ENCODE measurements around the gene CNTN1. TPM values are rescaled to one million over a fixed set of nuclear protein-coding genes. Genes with fewer than 3 reads are reported as not detected.

Gene CNTN1
- total RNA-seq, 5 donors from 2014 or later (not counting 1 experiment from before 2014, with no cell fraction given), result not detected

DNA sequence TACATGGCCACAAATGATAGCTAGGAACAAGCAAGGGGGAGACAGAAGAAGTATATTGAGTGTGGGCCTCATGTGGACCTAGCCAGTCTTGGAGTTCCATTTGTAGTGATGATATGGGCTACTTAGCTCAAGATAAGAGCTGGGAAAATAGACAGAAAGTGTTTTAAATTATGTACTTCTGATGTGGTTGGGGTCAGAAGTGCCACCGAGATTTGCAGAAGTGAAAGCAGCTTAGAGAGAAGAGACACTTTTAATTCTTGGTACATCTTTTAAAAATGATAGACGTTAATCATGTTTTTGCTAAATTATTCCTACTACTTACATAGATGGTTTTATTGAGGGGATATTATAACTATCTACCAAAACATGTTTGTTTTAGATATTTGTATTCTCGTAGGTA is 297.5 kb downstream of the CNTN1 start:
- Mint-ChIP-seq H3K27me3 (no peaks in the 10 kb centered on the region), H3K9me3 (peaks cover 6 to 12% (median 7%) of the 10 kb centered on the region in 3 donors), H3K27ac (no peak overlapping the region), H3K4me1 (no peaks in the 10 kb centered on the region), H3K36me3 (no peaks in the 10 kb centered on the region), H3K4me3 (no peak overlapping the region)
- Histone ChIP-seq H3K4me1 (ENCODE audit: control insufficient read depth in 1 of 2, extremely low read depth in 1 of 2, insufficient read depth in 2 of 2, low read length in 2 of 2) (no peaks in the 10 kb centered on the region), H3K36me3 (ENCODE audit: control insufficient read depth in 2 of 2, extremely low read depth in 1 of 2, insufficient read depth in 1 of 2, low read length in 1 of 2) (no peaks in the 10 kb centered on the region), H3K4me3 (ENCODE audit: control insufficient read depth in 1 of 2, extremely low read depth in 1 of 2, low read length in 1 of 2) (no peak overlapping the region), H3K9me3 (no peaks in the 10 kb centered on the region), H3K27ac (ENCODE audit: low read length) (no peak overlapping the region), H3K27me3 (replicated peaks in 1 of 2; ENCODE audit: control insufficient read depth in 2 of 2, extremely low read depth in 1 of 2, insufficient read depth in 2 of 2, low read length in 1 of 2) (no peaks in the 10 kb centered on the region)
- no peak for ATAC-seq (replicated peaks in 1 of 4)
- DNase-seq, result no peak
- no CpG with 5 or more reads among the region's 3 CpGs for WGBS (ENCODE audit: insufficient coverage)
- POLR2A ChIA-PET, result no interaction called here
- CTCF ChIA-PET, result no interaction called here

DNA sequence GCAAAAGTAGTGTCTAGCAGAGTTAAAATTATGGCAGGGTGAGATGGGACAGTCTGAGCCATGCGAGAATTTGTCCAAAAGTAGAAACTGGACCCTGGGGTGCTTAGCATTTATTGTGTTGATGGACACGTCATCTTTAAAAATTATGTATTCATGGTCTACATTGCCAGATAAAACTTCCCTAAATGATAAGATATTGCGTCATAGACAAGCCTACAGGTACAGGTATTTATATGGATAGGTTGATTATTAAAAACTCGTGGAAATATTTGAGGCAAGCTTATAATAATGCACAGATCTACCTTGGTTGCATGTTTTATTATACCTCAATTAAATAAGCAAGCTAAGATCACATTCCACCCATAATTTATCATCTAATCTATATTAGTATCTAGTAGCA is 299.9 kb downstream of the CNTN1 start:
- no peaks in the 10 kb centered on the region for H3K27me3 ChIP-seq (replicated peaks in 1 of 2; ENCODE audit: control insufficient read depth in 2 of 2, extremely low read depth in 1 of 2, insufficient read depth in 2 of 2, low read length in 1 of 2)
- ChIA-PET POLR2A (interaction anchor here in 1 of 2 donors (0.5 kb wide), 1 partner anchor 28 kb away, joined by 3 read pairs; no protein-coding TSS in a partner anchor), CTCF (no interaction called here)
- H3K36me3 Mint-ChIP-seq, result no peaks in the 10 kb centered on the region
- H3K4me1 ChIP-seq (ENCODE audit: control insufficient read depth in 1 of 2, extremely low read depth in 1 of 2, insufficient read depth in 2 of 2, low read length in 2 of 2), result no peaks in the 10 kb centered on the region
- H3K4me1 Mint-ChIP-seq, result no peaks in the 10 kb centered on the region
- no peak overlapping the region for H3K27ac ChIP-seq (ENCODE audit: low read length)
- H3K9me3 ChIP-seq, result no peaks in the 10 kb centered on the region
- WGBS (ENCODE audit: insufficient coverage), result no CpG with 5 or more reads among the region's 4 CpGs
- ATAC-seq (replicated peaks in 1 of 4) (no peak), DNase-seq (no peak)
- no peak overlapping the region for H3K27ac Mint-ChIP-seq
- peaks cover 0 to 2% (median 0%) of the 10 kb centered on the region in 3 donors for H3K9me3 Mint-ChIP-seq
- no peaks in the 10 kb centered on the region for H3K36me3 ChIP-seq (ENCODE audit: control insufficient read depth in 2 of 2, extremely low read depth in 1 of 2, insufficient read depth in 1 of 2, low read length in 1 of 2)
- H3K4me3 Mint-ChIP-seq, result no peak overlapping the region
- no peaks in the 10 kb centered on the region for H3K27me3 Mint-ChIP-seq
- H3K4me3 ChIP-seq (ENCODE audit: control insufficient read depth in 1 of 2, extremely low read depth in 1 of 2, low read length in 1 of 2), result no peak overlapping the region

DNA sequence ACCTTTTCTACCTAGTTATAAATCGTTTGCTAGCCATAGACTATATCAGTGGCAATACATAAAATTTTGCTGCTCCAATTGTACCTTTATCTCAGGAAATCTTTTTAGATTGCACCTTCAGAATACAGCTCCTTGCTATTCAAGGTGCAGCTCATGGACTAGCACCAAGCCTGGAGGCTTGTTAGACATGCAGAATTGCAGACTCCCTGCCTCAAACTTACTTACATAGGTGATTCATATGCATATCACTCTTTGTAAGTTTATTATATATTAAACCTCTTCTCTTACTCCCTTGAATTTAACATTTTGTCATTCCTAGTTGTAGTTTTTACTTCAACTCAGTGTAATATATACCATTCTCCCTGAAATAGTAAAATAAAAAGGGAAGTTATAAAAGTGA is 300.4 kb downstream of the CNTN1 start:
- H3K36me3 ChIP-seq (ENCODE audit: control insufficient read depth in 2 of 2, extremely low read depth in 1 of 2, insufficient read depth in 1 of 2, low read length in 1 of 2), result no peaks in the 10 kb centered on the region
- H3K27ac ChIP-seq (ENCODE audit: low read length), result no peak overlapping the region
- Mint-ChIP-seq H3K27me3 (no peaks in the 10 kb centered on the region), H3K4me3 (no peak overlapping the region), H3K4me1 (no peaks in the 10 kb centered on the region), H3K9me3 (no peaks in the 10 kb centered on the region), H3K36me3 (no peaks in the 10 kb centered on the region), H3K27ac (no peak overlapping the region)
- H3K9me3 ChIP-seq, result no peaks in the 10 kb centered on the region
- ATAC-seq (replicated peaks in 1 of 4), result no peak
- POLR2A ChIA-PET, result no interaction called here
- no peaks in the 10 kb centered on the region for H3K4me1 ChIP-seq (ENCODE audit: control insufficient read depth in 1 of 2, extremely low read depth in 1 of 2, insufficient read depth in 2 of 2, low read length in 2 of 2)
- DNase-seq, result no peak
- H3K27me3 ChIP-seq (replicated peaks in 1 of 2; ENCODE audit: control insufficient read depth in 2 of 2, extremely low read depth in 1 of 2, insufficient read depth in 2 of 2, low read length in 1 of 2), result no peaks in the 10 kb centered on the region
- CTCF ChIA-PET, result no interaction called here
- no peak overlapping the region for H3K4me3 ChIP-seq (ENCODE audit: control insufficient read depth in 1 of 2, extremely low read depth in 1 of 2, low read length in 1 of 2)
- no CpG with 5 or more reads among the region's 1 CpG for WGBS (ENCODE audit: insufficient coverage)

GRCh38 chr12:40993158-40993557 is 300.9 kb downstream of the CNTN1 start:
- DNase-seq, result no peak
- H3K4me3 ChIP-seq (ENCODE audit: control insufficient read depth in 1 of 2, extremely low read depth in 1 of 2, low read length in 1 of 2), result no peak overlapping the region
- no peak overlapping the region for H3K27ac ChIP-seq (ENCODE audit: low read length)
- ChIA-PET CTCF (no interaction called here), POLR2A (no interaction called here)
- H3K4me3 Mint-ChIP-seq, result no peak overlapping the region
- no peak for ATAC-seq (replicated peaks in 1 of 4)
- H3K36me3 Mint-ChIP-seq, result no peaks in the 10 kb centered on the region
- H3K9me3 ChIP-seq, result no peaks in the 10 kb centered on the region
- no peaks in the 10 kb centered on the region for H3K9me3 Mint-ChIP-seq
- WGBS (ENCODE audit: insufficient coverage), result no CpG with 5 or more reads among the region's 3 CpGs
- no peaks in the 10 kb centered on the region for H3K4me1 Mint-ChIP-seq
- H3K27ac Mint-ChIP-seq, result no peak overlapping the region
- no peaks in the 10 kb centered on the region for H3K27me3 Mint-ChIP-seq
- no peaks in the 10 kb centered on the region for H3K36me3 ChIP-seq (ENCODE audit: control insufficient read depth in 2 of 2, extremely low read depth in 1 of 2, insufficient read depth in 1 of 2, low read length in 1 of 2)
- H3K27me3 ChIP-seq (replicated peaks in 1 of 2; ENCODE audit: control insufficient read depth in 2 of 2, extremely low read depth in 1 of 2, insufficient read depth in 2 of 2, low read length in 1 of 2), result no peaks in the 10 kb centered on the region
- no peaks in the 10 kb centered on the region for H3K4me1 ChIP-seq (ENCODE audit: control insufficient read depth in 1 of 2, extremely low read depth in 1 of 2, insufficient read depth in 2 of 2, low read length in 2 of 2)

DNA sequence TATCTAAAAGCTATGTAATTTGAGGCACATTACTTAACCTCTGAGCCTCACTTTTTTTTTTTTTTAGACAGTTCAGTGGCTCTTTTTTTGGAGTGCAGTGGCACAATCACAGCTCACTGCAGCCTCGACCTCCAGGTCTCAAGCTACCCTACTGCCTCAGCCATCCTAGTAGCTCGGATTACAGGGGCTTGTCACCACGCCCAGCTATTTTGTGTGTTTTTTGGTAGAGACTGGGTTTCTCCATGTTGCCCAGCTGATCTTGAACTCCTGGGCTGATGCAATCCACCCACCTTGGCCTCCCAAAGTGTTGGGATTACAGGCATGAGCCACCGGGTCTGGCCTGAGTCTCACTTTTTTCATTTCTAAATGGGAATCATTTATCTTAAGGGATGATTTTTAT is 303.9 kb downstream of the CNTN1 start:
- DNase-seq (no peak), ATAC-seq (replicated peaks in 1 of 4) (no peak)
- Histone ChIP-seq H3K36me3 (ENCODE audit: control insufficient read depth in 2 of 2, extremely low read depth in 1 of 2, insufficient read depth in 1 of 2, low read length in 1 of 2) (no peaks in the 10 kb centered on the region), H3K4me3 (ENCODE audit: control insufficient read depth in 1 of 2, extremely low read depth in 1 of 2, low read length in 1 of 2) (no peak overlapping the region), H3K27ac (ENCODE audit: low read length) (no peak overlapping the region), H3K27me3 (replicated peaks in 1 of 2; ENCODE audit: control insufficient read depth in 2 of 2, extremely low read depth in 1 of 2, insufficient read depth in 2 of 2, low read length in 1 of 2) (no peaks in the 10 kb centered on the region), H3K4me1 (ENCODE audit: control insufficient read depth in 1 of 2, extremely low read depth in 1 of 2, insufficient read depth in 2 of 2, low read length in 2 of 2) (no peaks in the 10 kb centered on the region), H3K9me3 (no peaks in the 10 kb centered on the region)
- H3K4me3 Mint-ChIP-seq, result no peak overlapping the region
- no CpG with 5 or more reads among the region's 4 CpGs for WGBS (ENCODE audit: insufficient coverage)
- H3K36me3 Mint-ChIP-seq, result no peaks in the 10 kb centered on the region
- peaks cover 0 to 5% (median 3%) of the 10 kb centered on the region in 3 donors for H3K9me3 Mint-ChIP-seq
- H3K27me3 Mint-ChIP-seq, result no peaks in the 10 kb centered on the region
- ChIA-PET CTCF (interaction anchor here in 1 of 2 donors (0.6 kb wide), 1 partner anchor 1356 kb away, joined by 3 read pairs; no protein-coding TSS in a partner anchor), POLR2A (no interaction called here)
- H3K27ac Mint-ChIP-seq, result no peak overlapping the region
- no peaks in the 10 kb centered on the region for H3K4me1 Mint-ChIP-seq

DNA sequence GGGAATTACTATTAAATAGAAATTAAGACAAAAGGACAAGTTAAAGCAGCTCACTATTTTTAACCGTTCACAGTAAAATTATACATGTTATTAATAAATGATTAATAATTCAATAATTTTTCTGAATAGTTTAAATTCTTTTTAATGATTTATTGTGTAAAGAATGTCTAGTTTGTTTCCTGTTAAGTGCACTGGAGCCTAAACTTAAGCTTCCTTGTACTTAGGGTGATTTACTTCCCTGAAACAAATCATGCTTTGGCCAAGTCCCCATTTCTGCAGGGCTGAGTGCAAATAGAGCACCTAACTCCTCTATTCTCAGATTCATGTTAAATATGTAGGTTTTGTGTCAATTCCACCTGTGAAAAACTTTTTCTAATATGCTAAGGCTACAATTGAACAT is 307.0 kb downstream of the CNTN1 start:
- ATAC-seq (replicated peaks in 1 of 4) (no peak), DNase-seq (no peak)
- H3K4me3 Mint-ChIP-seq, result no peak overlapping the region
- no peaks in the 10 kb centered on the region for H3K27me3 Mint-ChIP-seq
- H3K27me3 ChIP-seq (replicated peaks in 1 of 2; ENCODE audit: control insufficient read depth in 2 of 2, extremely low read depth in 1 of 2, insufficient read depth in 2 of 2, low read length in 1 of 2), result no peaks in the 10 kb centered on the region
- ChIA-PET POLR2A (no interaction called here), CTCF (no interaction called here)
- no peaks in the 10 kb centered on the region for H3K4me1 Mint-ChIP-seq
- peaks cover 9 to 24% (median 11%) of the 10 kb centered on the region in 3 donors for H3K9me3 Mint-ChIP-seq
- no peak overlapping the region for H3K27ac ChIP-seq (ENCODE audit: low read length)
- H3K36me3 Mint-ChIP-seq, result no peaks in the 10 kb centered on the region
- no peaks in the 10 kb centered on the region for H3K4me1 ChIP-seq (ENCODE audit: control insufficient read depth in 1 of 2, extremely low read depth in 1 of 2, insufficient read depth in 2 of 2, low read length in 2 of 2)
- no peaks in the 10 kb centered on the region for H3K9me3 ChIP-seq
- H3K36me3 ChIP-seq (ENCODE audit: control insufficient read depth in 2 of 2, extremely low read depth in 1 of 2, insufficient read depth in 1 of 2, low read length in 1 of 2), result no peaks in the 10 kb centered on the region
- no CpG with 5 or more reads among the region's 1 CpG for WGBS (ENCODE audit: insufficient coverage)
- H3K4me3 ChIP-seq (ENCODE audit: control insufficient read depth in 1 of 2, extremely low read depth in 1 of 2, low read length in 1 of 2), result no peak overlapping the region
- no peak overlapping the region for H3K27ac Mint-ChIP-seq

DNA sequence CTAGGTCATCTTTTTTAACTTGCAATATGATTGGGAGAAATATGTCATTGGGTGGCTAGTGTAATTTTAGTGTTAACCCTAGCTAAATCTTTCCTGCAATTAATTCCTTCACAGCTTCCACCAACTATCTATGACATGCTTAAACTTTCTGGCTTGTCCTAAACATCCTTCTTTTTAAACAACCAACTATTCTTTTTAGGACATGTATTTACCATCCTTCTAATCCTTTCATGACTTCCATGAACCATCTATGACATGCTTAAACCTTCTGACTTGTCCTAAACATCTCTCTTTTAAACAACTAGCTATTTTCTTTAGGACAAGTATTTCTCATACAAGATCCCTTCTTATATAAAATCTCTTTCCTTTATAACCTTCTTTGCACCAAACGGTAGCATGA is 316.2 kb downstream of the CNTN1 start:
- Histone ChIP-seq H3K27ac (ENCODE audit: low read length) (no peak overlapping the region), H3K36me3 (ENCODE audit: control insufficient read depth in 2 of 2, extremely low read depth in 1 of 2, insufficient read depth in 1 of 2, low read length in 1 of 2) (no peaks in the 10 kb centered on the region), H3K27me3 (replicated peaks in 1 of 2; ENCODE audit: control insufficient read depth in 2 of 2, extremely low read depth in 1 of 2, insufficient read depth in 2 of 2, low read length in 1 of 2) (no peaks in the 10 kb centered on the region), H3K9me3 (no peaks in the 10 kb centered on the region), H3K4me3 (ENCODE audit: control insufficient read depth in 1 of 2, extremely low read depth in 1 of 2, low read length in 1 of 2) (no peak overlapping the region), H3K4me1 (ENCODE audit: control insufficient read depth in 1 of 2, extremely low read depth in 1 of 2, insufficient read depth in 2 of 2, low read length in 2 of 2) (no peaks in the 10 kb centered on the region)
- Mint-ChIP-seq H3K36me3 (no peaks in the 10 kb centered on the region), H3K27ac (no peak overlapping the region), H3K9me3 (peaks cover 40 to 51% (median 47%) of the 10 kb centered on the region in 3 donors), H3K27me3 (no peaks in the 10 kb centered on the region), H3K4me3 (no peak overlapping the region), H3K4me1 (no peaks in the 10 kb centered on the region)
- no peak for ATAC-seq (replicated peaks in 1 of 4)
- no CpG with 5 or more reads among the region's 1 CpG for WGBS (ENCODE audit: insufficient coverage)
- ChIA-PET POLR2A (no interaction called here), CTCF (no interaction called here)
- DNase-seq, result no peak

All from T-cell (primary cell).